ENCODE results near the gene NPEPL1.

The NPEPL1 gene

DNA sequence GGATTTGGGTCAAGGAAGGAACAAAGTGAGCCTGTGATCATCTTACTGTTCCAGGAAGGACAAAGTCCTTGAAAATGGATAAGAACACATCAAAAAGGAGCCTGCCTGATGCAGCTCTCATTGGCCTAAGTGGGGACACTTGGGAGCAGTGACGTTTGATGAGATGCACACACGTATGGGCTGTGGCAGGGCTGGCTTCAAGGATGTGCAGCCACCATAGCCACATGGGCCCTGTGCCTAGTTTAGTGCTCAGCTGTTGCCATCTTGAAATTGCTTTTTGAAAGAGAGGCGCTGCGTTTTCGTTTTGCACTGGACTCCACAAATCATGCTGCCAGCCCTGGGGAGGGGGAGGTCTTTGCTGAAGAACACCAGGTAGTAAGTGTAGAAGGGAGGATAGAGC lies 6.6 kb upstream of the NPEPL1 start:
- DNase-seq = no peak

DNA sequence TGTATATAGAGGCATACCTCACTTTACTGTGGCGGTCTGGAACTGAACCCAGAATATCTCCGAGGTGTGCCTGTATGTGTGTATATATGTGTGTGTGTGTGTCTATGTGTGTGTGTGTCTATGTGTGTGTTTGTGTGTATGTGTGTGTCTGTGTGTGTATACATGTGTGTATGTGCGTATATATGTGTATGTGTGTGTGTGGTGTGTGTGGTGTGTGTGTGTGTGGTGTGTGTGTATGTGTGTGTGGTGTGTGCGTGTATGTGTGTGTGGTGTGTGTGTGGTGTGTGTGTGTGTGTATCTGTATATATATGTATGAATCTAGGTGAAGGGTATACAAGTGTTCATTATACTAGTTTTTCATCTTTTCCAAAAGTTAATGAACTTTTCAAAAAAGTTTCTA lies 4.2 kb upstream of the NPEPL1 start:
- DNase-seq = no peak

DNA sequence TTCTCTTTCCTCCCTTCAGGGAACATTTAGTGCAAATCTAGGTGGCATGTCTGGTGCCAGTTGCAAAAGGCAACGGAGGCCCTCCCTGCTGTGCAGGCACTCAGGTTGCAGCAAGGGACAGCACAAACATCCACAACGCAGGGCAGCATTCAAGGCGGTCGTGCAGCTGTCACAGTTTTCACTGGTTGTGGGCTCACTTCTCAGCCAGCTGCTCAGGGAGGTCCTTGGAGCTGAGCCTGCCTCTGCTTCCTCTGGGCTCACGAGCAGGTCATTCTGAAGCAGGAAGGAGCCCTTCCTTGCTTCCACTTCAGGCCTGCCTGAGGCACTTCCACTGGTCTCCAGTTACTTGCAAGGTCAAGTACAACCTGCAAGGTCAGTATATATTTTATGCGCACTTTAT lies 3.8 kb upstream of the NPEPL1 start:
- no peak for DNase-seq

DNA sequence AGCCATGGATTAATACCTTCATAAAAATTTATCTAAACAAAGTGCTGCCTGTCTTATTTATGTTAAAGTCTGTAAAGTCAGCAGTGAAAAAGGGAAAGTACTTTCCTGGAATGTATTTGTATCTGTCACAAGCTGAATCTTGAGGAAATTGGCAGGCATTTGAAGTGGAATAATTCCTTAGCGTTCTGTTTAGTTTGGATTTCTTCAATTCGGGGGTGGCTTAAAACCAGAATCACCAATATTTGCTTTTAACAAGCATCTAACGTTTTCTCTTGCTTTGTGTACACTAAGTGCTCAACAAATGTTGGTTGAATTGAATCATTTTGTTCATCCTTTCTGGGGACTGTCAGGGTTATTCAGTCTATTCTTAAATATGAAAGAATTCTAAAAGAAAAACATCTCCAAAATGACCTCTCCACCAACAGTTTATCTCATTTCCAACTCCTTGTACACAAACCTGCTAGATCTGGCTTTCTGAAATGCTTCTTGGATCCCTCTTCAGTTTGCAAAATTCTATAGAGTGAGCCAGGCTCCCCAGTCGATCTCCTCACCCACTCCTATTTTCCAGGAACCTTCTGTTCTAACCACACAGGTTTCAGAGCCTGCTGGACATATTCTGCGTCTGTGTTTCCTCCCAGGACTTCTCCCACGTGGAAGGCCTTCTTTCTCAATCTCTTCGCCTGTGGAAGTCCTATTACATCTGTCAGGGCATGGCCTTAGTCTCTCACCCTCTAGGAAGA lies 2.0 kb upstream of the NPEPL1 start:
- DNase-seq = no peak

DNA sequence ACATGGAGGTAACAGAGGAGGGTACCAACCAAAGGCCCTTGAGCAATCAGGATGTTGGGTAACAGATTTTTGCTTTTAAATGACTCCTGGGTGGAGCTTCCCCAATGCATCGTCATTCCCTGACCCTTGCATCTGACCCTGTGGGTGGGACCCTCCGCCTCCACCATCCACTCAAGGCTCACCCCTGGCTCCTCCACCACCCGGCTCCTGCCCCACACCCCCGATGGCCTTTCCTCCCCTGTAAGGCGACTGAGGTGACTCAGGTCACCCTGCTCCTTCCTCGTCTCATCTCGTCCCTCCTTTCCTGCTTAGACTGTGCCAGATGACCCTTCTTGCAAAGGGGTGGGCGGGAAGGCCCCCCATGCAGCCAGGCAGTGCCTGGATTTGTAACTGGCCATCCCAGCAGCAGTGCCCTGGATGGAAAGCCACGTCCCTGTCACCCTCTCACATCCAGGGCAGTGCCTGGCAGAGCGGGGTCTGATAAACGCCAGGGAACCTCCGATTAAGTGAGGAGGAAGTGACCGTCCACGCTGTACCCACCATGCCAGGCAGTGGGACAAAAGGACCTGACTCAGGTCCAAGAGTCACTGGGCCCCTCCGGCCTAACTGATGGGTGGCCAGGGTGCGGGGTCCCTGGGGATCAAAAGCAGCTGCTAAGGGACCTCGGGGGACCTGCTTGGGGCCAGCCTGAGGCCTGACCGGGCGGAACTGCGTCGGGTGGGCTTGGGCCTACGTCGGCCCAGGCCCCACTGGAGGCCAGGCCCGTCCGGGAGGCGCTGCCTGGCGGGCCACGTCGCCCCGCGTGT lies 624 bp upstream of the NPEPL1 start:
- DNase-seq = no peak

DNA sequence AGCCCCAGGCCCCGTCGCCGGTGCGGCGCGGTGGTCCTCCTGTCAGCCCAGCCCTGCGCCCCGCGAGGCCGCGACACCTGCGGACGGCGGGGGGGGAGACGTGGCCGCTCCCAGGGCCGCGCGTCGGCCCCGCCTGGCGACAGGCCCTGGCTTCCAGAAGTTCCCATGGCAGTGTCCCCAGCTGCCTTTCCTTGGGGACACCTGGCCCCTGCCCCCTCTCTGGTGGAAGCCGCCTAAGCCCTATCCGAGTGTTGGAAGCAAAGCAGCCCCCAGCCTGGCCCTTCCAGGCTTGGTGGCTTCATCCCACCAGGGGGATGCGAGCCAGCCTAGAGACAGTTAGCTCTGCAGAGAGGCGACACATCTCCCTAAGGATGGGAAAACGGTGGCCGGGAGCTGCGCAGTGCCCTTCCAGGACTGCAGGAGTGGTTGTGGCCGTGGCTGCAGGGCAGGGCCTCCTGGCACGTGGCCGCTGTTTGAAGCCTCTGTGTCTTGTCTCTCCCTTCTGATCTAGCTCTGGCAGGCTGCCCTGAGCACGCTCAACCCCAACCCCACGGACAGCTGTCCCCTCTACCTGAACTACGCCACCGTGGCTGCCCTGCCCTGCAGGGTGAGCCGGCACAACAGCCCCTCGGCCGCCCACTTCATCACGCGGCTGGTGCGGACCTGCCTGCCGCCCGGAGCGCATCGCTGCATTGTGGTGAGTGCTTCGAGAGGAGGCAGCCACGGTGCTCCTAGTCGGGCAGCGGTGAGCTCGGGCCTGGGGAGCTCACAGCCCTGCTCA lies 816 bp downstream of the NPEPL1 start:
- no peak for DNase-seq

DNA sequence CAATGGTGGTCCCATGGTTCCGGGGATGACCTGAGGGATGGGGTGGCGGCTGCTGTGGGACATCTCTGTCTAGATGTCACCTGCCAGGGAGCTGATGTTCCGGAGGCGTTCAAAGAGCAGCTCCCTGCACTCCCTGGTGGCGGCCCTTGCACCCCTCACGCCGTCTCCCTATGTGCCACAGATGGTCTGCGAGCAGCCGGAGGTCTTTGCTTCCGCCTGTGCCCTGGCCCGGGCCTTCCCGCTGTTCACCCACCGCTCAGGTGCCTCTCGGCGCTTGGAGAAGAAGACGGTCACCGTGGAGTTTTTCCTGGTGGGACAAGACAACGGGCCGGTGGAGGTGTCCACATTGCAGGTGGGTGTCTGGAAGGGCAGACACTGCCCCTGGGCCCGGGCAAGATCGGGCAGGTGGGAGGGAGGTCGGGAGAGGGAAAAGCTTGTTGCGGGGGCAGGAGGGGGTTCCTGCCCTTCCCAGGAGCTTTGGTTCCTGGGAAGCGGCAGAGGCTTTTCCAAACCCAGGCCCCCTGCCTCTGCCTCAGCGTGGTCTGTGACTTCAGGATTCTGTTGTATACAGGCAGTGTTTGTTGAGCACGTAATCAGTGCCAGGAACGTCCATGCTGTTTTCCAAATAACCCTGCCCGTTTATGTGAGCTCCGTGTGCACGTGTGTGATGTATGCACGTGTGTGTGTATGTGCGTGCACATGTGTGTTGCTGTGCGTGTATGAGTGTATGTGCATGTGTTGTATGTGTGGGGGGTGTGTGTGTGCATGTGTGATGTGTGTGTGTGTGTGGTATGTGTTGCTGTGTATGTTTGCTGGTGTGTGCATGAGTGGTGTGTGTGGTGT lies 1.9 kb downstream of the NPEPL1 start:
- no peak for DNase-seq

DNA sequence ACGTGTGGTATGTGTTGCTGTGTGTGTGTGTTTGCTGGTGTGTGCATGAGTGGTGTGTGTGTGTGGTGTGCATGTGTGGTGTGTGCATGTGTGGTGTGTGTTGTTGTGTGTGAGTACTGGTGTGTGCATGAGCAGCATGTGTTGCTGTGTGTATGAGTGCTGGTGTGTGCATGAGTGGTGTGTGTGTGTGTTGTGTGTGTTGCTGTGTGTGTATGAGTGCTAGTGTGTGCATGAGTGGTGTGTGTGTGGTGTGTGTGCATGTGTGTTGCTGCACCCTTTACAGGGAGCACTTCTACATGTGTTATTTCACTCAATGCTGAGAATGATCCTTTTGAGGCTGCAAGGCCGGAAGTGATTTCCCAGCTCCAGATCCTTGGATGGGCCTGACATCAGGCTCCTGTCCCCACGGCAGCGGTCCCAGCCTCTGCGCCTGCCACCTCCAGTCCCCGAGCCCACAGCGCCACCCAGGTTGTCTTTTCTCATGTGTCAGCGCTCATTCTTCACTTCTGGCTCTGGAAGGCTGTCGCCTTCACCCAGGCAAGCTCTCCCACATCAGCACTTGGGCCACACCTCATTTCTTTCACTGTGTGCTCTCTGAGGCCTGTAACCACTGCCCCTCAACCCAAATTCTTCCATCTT lies 2.6 kb downstream of the NPEPL1 start:
- DNase-seq = no peak

DNA sequence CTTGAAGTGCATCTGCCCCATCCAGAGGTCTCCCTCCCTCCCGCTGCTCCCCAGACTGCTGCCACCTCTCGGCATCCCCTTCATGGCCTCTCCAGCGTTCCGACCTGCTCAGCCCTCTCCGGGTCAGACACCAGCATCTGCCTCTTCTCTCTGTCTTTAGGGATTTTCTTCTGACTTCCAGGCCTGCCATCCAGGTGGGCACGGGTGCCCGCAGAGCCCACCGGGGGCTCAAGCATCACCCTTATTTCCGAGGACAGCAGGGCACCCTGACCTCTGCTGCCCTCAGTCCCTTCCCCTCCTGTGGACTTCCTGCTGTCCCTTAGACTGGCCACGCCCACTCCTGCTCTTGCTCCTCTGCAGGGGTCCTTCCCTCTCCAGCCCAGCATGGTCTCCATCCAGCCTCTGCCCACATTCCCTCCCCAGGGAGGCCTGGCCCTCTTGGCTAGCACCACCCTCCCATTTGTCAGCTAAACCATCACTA lies 3.3 kb downstream of the NPEPL1 start:
- DNase-seq = no peak

DNA sequence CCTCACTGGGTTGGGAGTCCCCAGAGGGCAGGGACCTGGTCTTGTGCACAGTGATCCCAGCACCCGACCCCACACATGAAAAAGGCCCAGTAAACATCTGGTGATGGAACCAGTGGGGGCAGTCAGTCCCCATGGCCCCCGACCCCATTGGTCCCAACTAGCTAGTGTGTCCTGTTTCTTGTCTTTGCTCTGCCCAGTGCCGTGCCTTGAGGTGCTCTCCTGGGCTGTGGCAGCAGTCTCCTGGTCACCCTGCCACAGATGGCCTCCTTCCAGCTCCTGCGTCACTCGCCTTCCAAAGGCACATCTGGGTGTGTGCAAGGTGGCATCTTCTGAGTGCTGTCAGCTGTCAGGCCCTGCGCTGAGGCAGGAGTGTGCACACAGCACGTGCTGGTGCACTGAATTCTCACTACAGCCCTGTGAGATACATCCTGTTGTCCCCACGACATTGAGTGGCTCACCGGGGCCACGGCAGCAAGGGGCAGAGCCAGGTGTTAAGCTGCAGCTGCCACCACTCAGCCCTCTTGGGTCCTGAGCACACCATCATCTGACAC lies 3.9 kb downstream of the NPEPL1 start:
- no peak for DNase-seq

DNA sequence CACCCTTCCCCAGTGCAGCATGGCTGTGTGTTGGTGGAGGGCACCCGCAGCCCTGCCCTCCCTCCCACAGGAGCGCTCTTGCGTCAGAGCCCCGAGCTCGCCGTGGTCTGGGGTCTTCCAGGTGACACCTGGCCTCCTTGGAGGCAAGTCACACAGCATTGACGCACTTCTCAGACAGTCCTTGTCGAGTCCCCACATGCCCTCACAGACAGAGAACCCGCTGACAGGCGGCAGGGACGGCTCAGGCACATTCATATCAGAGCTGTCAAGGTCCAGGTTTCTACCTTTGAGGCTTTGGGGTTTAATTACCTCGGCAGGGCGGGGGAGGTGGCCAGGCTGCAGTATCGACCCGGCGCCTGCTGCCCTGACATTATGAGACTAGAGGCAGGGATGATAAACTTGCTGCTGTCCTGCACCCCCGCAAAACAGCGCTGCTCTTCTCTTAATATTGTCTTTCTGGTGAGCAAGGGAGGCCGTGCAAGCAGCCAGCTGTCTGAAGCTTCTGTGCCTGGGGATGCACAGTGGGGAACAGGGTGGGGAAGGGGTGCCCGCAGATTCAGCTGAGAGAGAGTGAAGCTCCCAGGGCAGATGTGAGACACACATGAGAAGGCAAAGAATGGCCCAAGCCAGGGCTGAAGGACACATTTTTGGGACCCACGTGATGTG lies 4.7 kb downstream of the NPEPL1 start:
- no peak for DNase-seq

DNA sequence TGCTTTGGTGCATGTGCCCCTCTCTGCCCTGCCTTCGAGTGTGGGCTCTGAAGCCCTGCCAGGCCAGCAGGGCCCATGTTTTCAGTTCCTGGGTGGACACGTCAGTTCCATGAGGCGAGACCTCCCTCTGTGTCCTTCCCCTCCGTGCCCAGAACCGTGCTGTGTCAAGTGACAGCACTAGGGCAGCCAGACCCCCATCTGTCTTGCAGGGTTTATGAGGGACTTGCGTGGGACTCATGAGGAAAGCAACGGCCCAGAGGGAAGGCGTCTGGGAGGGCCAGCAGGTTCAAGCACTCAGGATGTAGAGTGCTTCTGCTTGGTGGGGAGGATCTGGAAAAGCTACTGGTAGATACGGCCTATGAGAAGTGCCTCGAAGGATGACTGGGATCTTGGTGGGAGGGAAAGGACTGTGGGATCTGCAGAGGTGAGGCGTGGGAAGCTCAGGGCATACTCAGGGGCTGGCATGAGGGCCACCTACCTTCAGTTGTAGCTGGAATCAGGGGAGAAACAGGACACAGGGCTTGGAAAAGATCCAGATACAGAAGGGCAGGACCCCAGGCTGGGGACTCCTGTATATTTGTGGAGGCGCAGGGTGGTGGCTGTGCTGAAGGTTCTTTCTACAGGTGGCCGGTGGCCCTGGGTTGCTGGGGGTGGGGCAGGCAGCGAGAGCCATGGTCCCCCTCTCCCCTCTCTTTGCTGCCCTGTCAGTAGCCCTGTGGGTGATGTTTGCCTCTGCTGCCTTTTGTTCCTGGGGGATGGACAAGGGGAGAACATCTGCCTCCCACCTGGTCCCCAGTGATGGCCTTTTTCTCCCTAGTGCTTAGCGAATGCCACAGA lies 5.5 kb downstream of the NPEPL1 start:
- DNase-seq = no peak

DNA sequence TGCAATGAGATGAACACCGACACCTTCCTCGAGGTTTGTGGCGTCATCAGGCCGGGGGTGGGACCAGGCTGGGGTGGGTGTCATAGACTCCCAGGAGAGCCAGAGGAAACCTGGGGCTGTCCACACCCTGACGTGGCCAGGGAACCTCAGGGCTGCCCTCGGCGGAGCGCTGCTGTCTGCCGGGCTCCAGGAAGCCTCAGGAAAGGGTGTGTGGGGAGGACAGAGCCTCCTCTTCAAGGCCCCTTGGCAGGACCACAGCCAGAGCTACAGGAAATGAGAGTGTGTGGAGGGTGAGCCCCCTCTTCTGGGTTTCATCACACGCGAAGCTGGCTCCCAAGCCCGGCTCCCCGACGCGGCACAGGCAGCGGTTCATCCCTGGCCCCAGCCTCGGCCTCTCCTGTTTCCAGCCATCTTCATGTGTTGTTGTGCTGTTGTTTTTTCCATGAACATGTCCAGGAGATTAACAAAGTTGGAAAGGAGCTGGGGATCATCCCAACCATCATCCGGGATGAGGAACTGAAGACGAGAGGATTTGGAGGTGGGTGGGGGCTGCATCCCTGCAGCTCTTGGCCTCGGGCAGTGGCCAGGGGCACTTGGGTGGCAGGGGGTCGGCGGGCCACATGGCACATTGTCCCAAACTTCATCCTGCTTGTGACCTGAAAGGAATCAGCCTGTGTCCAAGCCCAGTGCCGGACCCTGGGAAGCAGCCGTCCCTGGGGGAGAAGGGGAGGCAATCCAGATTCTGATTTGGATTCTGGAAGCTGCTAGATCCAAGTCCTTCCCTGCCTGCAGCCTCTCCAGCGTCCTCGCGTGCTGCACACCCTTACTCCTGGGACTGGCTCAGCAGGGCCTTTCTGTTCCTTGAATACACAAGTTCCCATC lies 6.4 kb downstream of the NPEPL1 start:
- no peak for DNase-seq

DNA sequence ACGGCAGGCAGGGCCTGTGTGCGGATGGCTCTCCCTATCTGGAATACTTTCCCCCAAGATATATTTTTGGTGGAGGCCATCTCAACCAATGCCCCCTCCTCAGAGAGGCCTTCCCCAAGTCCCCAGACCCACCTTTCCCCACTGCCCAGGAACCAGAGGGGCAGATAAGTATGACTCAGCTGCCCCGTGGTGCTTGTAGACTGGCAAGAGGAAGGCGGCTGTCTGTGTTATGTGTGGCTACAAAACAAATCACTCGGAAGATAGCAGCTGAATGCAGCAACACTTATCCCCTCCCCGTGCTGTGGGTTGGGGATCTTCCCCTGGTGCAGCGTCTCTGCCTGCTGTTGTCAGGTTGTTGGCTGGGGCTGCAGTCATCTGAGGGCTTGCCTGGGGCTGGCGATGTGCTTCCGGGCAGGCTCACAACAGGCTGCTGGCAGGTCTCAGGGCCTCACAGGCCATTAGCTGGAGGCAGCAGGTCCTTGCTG lies 7.1 kb downstream of the NPEPL1 start:
- no peak for DNase-seq

DNA sequence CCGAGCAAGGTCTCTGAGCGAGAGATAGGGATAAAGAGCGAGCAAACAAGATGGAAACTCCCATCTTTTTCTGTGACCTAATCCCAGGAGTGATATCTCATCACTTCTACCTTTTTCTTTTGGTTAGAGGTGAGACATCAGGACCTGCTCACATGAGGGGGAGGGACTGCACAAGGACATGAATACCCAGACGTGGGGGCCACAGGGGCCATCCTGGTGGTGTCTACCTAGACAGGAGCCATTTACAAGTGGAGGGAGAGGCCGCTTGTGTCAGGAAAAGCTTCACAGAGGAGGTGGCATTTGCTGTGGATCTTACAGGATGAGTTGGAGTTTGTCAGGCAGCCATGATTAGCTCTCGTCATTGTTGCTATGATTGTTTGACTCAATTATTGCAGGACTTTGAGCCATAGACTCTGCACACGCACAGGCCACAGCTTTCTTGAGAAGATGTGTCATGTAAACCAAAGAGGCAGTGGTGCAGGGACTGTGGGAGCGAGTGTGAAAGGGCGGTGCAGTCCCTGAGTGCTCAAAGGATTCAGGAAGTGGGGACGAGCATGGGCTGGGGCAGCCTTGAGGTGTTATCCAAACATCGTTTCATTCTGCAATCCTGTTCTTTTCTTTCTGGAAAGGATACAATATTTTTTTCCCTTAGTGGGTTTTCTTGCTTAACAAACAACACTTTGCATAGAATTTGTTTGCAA lies 7.7 kb downstream of the NPEPL1 start:
- DNase-seq = no peak

DNA sequence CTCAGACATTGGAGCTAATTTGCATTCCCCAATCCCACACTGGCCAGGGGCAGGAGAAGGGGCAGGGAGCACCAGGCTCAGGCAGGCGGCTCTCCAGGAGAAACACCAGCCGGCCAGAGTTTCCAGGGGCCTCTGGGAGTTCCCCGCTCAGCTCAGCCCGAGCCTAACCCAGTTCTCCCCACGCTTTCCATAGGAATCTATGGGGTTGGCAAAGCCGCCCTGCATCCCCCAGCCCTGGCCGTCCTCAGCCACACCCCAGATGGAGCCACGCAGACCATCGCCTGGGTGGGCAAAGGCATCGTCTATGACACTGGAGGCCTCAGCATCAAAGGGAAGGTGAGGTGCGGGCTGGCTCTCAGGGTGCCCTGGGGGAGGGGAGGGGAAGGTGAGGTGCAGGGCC lies 8.2 kb downstream of the NPEPL1 start:
- no peak for DNase-seq

DNA sequence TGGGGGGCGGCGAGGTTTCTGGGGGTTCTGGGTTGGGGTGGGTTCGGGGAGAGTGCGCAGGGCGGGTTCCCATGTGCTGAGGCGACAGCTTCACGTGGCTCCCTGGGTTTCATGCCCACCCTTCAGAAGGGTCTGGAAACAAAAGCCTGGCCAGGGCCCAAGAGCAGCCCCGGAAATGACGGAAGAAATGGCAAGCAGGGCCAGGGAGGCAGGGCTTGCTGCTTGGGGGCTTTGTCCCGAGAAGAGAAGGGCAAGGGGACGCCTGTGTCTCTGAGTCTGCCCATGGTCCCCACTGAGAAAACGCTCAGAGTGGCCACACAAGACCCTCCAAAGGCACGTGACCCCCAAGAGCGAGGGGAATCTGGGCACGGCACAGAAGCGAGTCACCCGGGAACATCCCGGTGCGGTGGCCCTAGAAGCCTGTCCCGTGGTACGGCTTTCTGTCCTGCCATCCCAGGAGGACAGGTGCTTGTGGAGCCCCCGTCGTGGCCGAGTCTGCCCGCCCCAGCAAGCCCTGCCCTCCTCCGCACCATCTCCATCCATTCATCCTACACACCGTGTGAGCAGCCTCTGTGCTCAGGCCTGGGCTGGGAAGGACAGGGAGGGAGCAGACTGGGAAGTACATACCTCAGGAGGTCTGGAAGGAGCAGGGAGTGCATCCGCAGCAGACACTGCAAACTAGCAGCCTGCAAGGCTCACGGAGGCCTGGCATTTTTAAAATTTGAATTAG lies 9.0 kb downstream of the NPEPL1 start:
- DNase-seq = no peak

DNA sequence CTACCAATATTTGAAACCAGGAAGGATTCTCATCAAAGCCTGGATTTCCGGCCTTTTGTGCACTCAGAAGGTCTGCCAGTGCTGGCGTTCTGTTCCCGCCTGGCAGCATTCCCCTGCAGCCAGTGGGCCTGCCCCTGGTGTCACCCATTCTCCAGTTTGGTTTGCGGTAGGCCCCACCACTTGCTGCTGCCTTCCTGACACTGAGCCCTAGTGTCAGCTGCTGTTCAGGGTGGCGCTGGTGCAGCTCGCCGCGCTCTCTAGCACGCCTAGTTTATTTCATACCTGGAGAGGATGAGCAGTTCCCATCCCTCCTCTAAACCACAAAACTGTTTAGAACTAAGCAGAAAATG lies 9.5 kb downstream of the NPEPL1 start:
- DNase-seq = no peak

Data from NCI-H2107 (cell line).